Measurements from ENCODE around the gene GLYATL3.

Gene GLYATL3

DNA sequence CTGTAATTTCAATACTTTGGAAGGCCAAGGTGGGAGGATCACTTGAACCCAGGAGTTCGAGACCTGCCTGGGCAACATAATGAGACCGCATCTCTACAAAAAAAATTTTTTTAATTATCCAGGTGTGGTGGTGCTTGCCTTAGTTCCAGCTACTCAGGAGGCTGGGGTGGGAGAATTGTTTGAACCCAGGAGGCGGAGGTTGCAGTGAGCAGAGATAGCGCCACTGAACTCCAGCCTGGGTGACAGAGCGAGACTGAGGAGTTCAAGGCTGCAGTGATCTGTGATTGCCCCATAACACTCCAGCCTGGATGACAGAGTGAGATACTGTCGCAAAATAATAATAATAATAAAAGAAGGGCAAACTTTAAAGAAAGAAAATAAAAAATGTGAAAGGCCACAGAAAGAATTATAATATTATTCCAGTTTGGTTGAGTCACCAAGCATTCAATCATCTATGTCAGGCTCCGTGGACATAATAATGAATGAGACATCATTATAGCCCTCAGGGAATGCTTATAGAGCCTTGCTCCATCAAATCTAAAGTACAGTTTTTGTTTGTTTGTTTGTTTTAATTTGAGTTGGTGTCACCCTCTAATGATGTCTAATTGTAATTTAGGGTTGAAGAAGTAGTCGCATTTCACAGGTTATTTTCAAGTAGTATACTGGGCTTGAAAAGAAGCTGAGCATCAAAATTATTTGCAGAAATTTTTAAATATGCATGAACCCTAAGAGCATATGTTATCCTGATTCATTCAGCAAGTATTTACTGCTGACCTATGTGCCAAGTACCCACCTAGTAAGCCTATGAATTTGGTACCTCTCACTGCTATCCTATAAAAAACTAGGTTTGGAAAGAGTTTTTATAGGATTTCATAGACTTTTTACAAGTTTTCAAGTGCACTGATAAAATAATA, 15.1 kb downstream of the GLYATL3 start:
- no peak for DNase-seq (ENCODE audit: low read depth)

DNA sequence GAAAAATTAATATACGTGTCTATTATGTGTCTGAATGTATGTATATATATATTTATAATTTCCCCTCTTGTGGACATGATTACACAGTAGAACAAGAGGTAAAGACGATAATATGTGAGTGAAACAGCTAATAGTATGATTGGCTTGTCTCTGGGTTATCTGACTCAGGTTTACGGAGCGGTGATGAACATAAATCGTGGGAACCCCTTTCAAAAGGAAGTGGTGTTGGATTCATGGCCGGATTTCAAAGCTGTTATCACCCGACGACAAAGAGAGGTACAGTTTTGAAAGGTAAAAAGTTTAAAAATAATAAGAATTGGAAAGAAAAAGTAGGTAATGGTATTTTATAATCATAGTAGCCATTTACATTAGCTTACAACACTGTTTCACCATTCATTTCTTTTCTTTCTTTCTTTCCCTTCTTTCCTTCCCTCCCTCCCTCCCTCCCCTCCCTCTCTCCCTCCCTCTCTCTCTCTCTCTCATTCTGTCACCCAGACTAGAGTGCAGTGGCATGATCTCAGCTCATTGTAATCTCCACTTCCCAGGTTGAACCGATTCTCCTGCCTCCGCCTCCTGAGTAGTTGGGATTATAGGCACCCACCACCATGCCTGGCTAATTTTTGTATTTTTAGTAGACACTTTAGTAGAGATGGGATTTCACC, 15.9 kb downstream of the GLYATL3 start:
- no peak for DNase-seq (ENCODE audit: low read depth)

DNA sequence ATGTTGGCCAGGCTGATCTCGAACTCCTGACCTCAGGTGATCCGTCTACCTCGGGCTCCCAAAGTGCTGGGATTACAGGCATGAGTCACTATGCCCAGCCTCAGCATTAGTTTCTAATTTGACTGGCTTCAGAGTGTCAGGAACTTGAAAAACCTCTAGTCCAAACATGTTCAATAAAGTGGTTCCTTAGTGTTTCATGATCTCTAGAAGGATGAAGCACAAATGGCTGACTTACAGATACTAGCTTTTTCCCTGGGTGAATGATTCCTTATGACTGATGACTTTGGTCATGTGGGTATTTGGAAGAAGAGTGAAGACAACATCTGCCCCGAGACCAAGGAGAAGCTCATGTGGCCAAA, 16.4 kb downstream of the GLYATL3 start:
- DNase-seq (ENCODE audit: low read depth) = no peak

DNA sequence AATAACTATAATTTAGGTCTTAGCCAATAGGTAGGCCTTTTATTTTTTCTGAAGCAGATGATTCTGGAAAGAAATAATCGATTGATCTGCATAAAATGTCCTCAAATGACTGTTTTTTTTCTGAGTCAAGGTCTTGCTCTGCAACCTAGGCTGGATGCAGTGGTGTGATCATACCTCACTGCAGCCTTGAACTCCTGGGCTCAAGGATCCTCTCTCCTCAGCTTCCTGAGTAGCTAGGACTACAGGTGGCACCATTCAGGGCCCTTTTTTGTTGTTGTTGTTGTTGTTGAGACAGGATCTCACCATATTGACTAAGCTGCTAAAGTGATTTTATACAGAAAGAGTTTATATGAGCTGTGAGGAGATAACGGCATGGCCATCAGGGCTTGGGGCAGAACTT, 18.2 kb downstream of the GLYATL3 start:
- DNase-seq (ENCODE audit: low read depth) = no peak

DNA sequence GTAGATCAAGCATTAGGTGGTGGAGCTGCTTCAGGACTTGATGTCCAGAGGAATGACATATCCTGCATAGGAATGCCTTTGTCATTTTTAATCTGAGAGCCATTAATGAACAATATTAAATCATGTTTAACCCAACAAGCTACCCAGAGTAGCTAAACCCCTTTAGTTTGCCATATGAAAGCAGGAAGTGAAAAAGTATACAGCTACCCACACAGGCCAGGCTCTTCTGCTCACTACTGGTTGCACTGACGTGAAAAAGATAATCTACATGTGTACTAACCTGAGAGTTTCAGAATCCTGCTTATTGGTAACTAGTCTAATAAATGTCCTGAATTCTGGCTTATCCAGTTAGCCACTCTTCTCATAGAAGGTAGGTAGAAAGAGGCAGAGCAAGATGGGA, 19.9 kb downstream of the GLYATL3 start:
- DNase-seq (ENCODE audit: low read depth) = no peak

DNA sequence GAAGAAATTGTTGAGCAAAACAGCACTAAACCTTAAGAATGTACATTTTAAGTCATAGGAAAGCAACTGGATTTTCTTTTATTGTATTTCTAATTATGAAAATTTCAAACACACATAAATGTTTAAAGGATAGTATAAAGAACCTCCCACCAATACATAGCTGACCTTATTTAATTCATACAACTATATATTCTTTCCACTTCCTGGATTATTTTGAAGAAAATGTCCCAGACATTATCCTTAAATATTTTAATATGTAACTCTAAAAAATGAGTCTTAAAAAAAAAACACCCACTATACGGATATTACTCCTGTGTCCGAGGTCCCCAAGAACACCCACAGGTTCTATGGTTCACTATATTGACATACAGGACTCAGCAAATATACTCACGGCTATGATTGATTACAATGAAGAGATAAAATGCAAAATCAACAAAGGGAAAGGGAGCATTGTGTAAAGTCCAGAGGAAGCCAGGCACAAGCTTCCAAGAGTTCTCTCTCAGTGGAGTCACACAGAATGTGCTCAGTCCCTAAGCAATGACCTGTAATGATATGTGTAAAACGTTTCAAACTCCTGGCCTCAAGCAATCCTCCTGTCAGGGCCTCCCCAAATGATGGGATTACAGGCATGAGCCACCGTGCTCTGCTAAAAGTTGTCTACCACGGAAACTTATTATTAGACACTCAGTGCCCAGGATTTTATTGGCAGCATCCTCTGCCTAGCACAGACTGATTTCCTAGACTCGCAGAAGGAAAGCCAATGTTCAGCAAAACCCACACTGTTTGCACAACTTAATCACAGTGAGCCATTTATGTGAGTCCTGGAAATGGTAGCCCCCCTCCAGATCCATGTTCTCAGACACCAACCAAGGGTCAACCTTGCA, 23.2 kb downstream of the GLYATL3 start:
- no peak for DNase-seq (ENCODE audit: low read depth)

DNA sequence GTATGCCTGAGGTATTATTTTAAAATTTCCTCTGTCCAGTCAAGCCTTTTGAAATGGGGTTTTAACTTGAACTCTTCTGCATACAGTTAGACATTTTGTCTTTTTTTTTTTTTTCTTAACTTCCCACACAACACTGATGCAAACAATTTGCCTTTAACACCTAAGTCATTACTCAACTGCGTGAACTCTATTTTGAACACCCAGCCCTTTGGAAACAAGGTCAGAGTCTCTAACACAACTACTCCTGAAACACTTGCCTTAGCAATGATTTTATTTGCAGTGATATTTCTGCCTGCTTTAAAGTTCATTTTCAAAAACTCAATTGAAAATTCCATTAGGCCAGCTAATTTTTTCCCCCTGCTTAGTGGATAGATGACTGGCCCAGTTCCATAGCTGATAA, 24.2 kb downstream of the GLYATL3 start:
- no peak for DNase-seq (ENCODE audit: low read depth)

DNA sequence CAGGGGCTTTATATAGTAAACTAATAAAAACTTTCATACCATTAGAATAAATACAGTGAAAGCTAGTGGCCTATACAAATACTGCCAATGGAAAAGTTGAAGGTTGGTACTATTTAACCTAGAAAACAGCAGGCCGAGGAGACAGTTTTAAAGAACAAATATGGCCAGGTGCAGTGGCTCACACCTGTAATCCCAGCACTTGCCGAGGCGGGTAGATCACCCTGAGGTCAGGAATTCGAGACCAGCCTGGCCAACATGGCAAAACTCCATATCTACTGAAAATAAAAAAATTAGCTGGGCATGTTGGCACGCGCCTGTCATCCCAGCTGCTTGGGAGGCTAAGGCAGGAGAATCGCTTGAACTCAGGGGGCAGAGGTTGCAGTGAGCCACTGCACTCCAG, 24.8 kb downstream of the GLYATL3 start:
- no peak for DNase-seq (ENCODE audit: low read depth)

DNA sequence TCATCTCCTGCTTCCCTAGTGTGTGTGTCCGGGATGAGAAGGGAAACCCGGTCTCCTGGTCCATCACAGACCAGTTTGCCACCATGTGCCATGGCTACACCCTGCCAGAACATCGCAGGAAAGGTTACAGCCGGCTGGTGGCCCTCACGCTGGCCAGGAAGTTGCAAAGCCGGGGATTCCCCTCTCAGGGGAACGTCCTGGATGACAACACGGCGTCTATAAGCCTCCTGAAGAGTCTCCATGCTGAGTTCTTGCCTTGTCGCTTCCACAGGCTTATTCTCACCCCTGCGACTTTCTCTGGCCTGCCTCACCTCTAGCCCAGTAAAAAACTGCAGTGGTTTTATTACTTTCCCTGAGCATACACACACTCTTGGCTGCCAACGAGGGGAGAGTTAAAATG, 26.9 kb downstream of the GLYATL3 start:
- no peak for DNase-seq (ENCODE audit: low read depth)

DNA sequence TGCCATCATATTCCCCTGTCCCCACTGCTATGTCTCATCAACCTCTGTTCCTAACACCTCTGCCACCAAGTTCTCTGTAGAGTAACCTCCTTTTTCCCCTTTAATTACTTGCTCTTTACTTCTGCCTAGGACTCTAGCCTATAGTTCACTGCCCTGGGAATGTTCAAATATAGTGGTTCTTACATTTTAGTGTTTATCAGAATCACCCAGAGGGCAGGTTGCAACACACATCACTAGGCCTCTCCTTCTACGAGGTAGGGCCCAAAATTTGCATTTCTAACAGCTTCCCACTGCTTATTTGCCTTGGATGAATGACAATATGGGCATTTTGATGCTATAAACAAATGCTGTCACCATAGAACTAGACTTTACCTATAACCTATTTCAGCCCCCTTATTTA, 27.6 kb downstream of the GLYATL3 start:
- DNase-seq (ENCODE audit: low read depth) = no peak

DNA sequence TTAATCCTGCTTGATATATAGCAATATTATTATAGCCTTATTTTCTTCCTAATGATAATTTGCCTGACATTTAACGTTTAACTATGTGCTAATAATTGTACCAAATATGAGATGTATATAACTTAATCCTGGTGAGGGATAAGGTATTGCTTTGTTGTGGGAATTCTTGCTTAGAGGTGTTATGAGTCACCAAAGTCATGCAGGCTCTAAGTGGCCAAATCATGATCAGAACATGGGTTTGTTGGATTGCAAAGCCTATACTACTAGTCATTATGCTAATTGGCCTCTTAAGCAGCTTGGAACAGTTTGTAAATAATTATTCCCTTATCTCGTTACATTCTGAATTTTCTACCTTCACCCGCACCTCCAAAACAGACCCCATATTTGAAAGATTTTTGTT, 28.8 kb downstream of the GLYATL3 start:
- no peak for DNase-seq (ENCODE audit: low read depth)

DNA sequence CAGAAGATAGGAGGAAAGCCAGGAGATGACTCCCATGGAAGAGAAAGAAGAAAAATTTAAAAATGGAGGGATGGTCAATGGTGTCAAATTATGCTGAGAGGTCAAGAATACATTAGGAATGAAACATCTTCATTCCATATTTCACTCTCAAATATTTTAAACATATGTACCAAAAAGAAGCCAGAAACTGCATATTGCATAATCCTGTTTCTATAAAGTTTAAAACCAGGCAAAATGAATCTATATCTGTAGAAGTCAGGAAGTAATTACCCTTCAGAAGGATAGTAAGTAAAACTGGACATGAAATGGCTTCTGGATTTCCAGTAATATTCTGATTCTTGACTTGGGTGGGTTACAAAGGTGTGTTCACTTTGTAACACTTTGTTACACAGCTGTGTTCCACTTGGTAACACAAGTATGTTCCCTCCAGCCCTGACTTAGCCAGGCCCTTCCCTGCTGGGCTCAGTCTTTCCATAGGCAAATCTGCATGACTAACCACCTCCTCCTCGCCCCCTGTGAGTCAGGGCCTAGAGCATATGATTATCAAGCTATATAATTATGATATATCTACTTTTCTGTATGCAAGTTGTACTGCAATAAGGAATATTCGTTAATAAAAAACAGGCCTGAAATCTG, 30.5 kb downstream of the GLYATL3 start:
- no peak for DNase-seq (ENCODE audit: low read depth)

DNA sequence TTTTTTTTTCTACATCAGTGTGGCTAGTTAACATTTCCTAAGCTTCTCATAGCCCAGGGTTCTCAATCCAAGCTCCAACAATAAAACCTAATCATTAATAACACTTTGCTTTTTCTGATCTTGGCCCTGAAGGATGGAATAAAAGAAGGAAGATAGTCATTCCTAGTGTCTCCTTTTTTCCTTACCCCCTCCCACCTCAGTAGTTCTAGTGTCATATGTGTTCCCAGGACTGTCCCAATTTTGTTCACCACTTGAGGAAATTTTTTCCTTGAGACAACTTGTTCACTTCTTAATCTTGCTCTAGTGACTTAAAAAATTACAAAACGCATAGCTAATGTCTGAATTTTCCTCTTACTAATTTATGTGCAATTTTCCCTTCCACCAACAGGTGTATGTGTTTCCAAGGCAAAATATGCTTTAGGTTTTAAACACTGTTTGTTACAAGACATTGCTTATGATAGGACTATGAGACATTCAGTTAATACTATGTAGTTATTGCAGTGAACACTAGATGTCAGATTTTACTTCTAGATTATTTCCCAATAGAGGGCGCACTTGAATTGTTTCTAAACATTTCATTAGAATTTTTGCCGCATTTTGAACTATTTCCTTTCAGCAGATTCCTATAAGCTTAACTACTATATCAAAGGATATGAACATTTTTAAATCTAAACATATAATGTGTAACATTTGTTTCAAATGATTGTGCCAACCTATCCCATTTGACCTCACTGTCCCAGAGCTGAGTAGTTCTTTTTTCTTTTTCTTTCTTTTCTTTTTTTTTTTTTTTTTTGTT, 32.2 kb downstream of the GLYATL3 start:
- DNase-seq (ENCODE audit: low read depth) = no peak

DNA sequence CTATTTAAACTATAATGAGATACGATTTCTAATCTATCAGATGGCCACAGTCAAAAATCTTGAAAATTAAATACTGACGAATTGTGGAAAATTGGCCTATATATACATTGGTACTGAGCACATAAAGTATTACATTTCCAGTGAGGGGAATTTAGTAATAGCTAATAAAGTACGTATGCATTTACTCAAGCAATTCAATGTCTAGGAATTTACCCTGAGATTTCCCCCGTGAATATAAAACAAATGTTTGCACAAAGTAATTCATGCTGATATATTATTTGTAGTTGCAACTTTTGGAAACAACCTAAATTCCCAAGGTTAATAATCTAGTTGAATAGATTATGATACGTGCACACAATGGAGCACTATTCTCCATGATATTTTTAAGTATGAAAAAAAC, 36.1 kb downstream of the GLYATL3 start:
- DNase-seq (ENCODE audit: low read depth) = no peak

DNA sequence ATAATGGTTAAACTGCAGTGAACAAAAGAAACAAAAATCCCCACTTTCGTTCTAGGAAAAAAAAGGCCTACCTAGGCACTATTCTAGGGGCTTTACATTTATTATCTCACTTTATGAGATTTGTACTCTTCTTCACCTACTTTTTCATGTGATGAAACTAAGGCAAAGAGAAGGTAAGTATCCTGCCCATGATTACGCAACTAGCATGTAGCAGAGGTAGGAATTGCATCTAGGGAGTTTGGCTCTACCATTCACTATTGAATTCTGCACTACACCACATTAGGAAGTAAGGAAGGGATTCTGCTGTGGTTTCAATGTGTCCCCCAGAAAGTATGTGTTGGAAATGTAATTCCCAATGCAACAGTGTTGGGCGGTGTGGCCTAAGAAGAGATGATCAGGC, 39.4 kb downstream of the GLYATL3 start:
- DNase-seq (ENCODE audit: low read depth) = no peak

DNA sequence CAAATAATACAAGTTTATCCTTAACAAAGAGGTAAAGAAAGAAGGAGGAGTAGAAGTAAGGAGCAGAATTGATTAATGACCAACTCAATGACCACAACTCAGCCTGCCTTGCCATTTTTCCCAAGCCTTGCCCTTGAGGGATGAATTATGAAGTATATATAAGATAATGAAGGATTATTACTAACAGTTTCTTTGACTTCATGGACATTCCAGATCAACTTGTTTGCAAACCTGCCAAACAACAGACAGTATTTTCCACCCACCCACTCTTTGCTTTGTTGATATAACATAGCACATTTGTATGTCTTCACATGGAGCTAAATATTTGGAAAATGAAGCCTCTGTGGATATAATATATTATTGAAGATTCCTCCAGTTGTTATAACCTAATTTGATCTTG, 40.9 kb downstream of the GLYATL3 start:
- DNase-seq (ENCODE audit: low read depth) = no peak

DNA sequence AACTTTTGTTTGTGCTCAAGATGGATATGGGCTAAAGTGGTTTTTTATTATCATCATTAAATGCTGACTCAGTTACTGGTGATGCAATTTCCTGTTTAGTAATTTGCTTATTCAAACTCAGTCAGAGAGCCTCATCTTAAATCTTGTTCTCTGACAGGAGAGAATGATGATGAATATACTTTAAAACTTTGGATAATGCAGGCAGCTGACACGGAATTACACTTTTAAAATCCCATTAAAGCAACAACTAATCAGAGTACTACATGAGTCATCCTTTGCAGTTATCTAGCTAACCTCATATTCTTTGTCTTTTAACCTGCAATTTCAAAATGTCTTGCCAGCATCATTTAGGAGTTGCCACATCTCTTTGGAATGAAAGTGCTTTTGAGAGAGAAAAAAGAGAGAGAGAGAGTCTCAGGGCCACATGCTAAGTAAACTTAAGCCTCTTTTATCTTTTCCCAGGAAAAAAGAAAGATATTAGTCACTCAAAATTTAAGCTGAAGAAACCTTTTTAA, 41.5 kb downstream of the GLYATL3 start:
- no peak for DNase-seq (ENCODE audit: low read depth)

DNA sequence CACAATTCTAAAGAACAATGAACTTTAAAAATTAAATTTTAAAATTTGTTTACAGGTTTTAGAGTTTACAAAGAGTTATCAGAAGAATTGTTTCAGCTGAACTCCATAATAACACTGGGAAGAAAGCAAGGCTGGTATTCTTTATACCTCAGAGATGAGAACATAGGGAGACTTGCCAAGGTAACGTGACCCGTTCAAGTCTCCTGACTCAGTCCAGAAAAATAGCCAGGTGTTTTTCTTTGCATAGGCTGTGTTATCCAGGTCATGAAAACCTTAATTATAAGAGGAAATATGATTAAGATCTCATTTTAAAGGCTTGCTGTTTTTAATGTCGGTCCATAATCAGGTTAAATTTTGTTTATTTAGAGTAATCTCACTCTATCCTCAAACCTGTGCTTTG, 42.2 kb downstream of the GLYATL3 start:
- no peak for DNase-seq (ENCODE audit: low read depth)

DNA sequence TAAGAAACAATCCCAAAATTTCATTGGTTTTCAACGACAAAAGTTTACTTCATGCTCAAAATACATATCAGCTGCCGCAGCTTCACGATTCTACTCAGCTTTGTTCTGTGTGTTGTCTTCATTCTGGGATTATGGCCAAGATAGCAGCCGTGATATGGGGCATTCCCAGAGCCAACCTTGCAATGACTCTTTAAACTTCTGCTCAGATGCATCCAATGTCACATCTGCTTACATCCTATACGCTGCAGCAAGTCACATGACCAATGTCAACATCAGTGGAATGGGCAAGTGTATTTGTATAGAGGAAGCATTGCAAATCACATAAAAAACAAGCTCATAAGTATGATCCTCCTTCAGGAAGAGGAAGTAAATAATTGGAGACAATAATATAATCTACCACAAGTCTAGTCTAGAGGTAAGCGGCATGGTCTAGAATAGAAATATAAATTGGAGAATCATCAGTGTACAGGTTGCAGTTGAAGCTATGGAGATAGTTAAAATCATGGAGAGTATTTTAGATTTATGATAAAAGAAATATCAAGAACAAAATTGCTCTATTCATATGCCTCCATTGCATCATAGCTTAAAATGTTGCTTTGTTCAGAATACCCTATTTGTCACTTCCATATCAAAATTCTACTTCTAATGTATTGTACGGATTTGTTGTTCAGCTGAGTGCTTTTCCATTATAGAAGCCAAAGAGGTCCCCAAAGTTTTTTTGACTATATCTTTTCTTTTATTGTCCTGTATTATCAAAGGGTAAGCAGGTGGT, 43.5 kb downstream of the GLYATL3 start:
- DNase-seq (ENCODE audit: low read depth) = no peak

DNA sequence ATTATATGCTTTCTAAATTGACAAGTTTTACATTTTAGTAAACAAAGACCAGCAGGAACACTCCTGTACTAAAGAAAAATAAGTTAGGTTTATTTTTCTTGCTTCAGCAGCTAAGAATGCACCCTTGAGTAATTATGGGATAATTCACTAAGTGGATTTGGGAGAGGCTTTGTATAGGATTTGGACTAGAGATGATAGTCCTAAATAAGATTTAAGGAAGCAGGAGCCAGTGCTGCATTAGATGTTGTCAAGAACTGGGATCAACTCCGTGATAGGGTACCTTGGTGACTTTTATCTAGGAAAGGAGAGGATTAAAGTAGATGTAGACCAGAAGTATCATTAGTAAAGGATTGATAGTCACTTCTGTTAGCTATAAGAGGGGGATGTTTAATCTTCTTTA, 46.6 kb downstream of the GLYATL3 start:
- DNase-seq (ENCODE audit: low read depth) = no peak
